GM18511 (cell line): ENCODE measurements around the gene ATF7IP.

ENCODE experiments used
- ATAC-seq: cut with Tn5 transposase; IDR thresholded peaks from one replicate; pipeline ENCODE4 v1.9.1; 2021; ENCODE audit warnings: mild to moderate bottlenecking, moderate library complexity; ENCODE audit not compliant: unreplicated experiment

Gene ATF7IP

DNA sequence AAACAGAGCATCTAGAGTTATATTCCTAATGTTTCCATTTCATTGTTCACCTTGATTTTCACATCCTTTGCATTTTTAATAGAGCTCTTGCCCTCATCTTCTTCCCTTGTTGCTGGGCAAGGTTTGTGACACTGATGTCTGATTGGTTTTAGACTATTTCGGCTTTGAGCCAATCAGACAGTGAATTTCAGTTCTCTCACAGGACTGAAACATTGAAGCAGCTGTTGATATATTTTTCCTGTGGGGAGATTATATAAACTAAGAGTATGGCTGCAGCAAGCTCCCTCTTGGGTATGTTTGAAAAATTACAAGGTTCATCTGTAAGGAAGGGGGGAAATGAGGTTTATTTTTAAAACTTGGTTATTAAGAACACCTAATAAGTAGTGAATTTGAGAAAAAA, 51.2 kb downstream of the ATF7IP start:
- no peak for ATAC-seq

DNA sequence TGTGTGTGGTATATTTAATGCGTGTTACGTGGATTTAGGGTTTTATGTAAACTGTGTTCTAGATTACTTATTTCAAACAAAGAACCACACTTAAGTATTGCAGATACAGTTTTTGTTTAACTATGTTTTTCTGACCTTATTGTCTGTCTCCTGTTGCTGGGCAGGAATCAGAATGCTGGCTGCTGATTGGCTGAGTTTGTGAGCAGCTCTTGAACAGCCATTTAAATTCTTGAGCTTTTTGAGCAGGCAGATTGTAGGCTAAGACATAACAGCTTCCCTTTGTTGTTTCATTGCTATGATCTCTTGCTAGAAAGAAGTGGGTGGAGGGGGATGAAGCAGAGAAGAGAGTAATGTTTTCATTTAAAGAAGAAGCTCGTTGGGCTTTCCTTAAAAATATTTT, 52.2 kb downstream of the ATF7IP start:
- ATAC-seq = no peak

DNA sequence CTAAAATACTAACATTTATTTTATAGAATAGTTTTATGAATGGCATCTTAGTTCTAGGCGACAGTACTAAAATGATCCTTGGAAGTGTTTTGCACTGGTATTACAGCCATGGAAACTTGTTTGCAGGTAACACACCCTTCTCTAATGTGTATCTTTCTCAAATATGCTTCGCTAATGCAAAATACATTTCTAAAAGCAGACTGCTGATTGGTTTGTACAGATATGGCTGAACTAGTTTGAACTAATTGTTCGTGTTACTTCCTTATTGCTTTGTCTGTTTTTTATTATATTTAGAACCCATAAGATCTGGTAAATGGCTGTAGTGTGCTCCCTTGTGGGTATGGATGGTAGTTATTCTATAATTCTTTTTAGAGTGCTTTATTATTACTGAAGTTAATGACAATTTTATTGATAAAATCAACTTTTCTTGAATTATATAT, 53.0 kb downstream of the ATF7IP start:
- ATAC-seq = no peak

DNA sequence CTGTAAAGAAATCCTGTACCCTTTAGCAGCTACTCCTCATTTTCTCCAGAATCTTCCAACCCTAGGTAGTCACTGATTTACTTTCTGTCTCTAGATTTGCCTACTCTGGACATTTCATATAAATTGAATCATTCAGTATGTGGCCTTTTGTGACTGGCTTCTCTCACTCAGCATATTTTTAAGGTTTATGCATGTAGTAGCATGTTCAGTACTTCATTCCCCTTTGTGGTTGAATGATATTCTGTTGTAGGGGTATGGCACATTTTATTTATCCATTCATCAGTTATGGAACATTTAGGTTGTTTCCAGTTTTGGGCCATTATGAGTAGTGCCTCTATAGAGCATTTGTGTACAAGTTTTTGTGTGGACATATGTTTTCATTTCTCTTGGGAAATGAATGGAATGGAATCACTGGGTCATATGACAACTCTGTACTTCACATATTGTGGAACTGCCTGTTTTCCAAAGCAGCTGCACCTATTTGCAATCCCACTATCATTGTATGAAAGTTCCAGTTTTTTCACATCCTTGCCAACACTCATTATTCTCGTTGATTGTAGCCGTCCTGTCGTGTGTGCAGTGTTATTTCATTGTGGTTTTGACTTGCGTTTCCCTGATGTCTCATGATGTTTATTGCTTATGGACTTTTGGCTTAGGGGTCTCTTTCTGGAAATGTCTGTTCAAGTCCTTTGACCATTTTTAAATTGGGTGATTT, 57.2 kb downstream of the ATF7IP start:
- ATAC-seq = no peak

- ATAC-seq = no peak
These were observed 59.1 kb downstream of the ATF7IP start for GRCh38 chr12:14424545-14424944.

- ATAC-seq = no peak
These were observed 61.3 kb downstream of the ATF7IP start for GRCh38 chr12:14426792-14427191.

DNA sequence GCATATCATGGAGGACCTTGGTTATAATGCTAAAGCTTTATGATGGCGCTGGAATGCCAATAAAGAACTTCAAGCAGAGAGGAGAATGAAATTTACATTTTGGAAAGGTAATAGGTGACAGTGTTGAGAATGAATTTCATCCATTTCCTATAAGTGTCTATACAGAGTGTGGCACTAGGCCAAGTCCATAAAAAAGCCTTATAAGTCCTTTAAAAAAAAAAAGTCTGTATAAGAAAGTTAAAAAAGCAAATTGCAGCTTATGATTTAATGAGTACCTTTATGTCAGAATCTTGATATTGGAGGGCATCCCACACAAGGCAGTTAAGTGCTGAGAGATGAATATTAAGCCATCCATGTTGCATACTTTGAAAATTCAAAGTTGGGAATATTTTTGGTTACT, 62.4 kb downstream of the ATF7IP start:
- no peak for ATAC-seq

GRCh38 chr12:14430394-14430986, 65.0 kb downstream of the ATF7IP start:
- ATAC-seq = no peak

GRCh38 chr12:14431975-14432374, 66.5 kb downstream of the ATF7IP start:
- ATAC-seq = no peak

DNA sequence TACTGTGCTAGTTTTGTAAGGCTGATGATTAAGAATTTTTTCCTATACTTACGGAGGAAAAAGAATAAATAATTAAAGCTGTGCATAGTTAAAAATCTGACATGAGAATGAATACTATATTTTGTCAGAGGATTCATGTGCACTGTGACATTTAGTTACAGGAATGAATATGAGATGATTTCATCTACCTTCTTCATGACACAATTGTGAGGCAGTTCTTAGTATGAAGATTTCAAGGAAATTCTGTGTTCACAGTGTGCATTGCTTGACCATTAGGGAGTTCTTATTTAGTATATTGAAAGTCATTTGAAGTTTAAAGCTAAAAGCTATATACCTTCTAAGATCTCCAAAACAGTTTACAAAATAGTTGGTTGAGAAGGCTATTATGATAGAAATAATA, 70.1 kb downstream of the ATF7IP start:
- no peak for ATAC-seq

- no peak for ATAC-seq
These were observed 76.9 kb downstream of the ATF7IP start for GRCh38 chr12:14442221-14442881.

DNA sequence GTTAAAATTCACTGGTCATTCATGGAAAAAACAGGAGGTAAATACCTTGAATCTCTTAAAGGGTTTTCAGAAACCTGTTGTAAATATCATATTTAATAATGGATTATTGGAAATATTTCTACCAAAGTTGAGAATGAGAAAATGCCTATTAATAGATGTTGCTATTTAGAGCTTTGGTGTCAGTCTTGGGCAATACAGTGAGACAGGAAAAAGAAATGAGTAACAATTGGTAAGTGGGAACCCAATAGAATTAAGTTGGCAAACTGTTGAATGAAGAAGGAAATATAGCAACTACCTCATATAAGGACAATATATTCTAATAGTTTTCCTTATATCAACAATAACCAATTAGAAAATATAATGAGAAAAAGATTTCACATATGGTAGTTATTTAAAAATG, 78.0 kb downstream of the ATF7IP start:
- ATAC-seq = no peak

GRCh38 chr12:14450479-14450878, 85.0 kb downstream of the ATF7IP start:
- ATAC-seq = no peak

GRCh38 chr12:14452336-14452735, 86.9 kb downstream of the ATF7IP start:
- no peak for ATAC-seq

DNA sequence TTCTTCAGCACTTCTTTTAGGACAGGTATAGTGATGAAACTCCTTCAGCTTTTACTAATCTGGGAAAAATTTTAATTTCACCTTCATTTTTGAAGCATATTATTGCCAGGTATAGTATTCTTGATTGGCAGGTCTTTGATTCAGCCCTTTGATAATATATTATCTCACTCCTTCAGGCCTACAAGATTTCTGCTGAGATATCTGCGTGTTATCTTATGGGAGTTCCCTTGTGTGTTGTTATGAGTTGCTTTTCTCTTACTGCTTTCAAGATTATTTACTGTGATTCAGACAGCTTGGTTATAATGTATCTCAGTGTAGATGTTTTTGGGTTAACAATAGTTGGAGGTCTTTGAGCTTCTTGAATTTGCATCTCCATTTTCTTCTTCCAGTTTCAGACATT, 87.4 kb downstream of the ATF7IP start:
- no peak for ATAC-seq

DNA sequence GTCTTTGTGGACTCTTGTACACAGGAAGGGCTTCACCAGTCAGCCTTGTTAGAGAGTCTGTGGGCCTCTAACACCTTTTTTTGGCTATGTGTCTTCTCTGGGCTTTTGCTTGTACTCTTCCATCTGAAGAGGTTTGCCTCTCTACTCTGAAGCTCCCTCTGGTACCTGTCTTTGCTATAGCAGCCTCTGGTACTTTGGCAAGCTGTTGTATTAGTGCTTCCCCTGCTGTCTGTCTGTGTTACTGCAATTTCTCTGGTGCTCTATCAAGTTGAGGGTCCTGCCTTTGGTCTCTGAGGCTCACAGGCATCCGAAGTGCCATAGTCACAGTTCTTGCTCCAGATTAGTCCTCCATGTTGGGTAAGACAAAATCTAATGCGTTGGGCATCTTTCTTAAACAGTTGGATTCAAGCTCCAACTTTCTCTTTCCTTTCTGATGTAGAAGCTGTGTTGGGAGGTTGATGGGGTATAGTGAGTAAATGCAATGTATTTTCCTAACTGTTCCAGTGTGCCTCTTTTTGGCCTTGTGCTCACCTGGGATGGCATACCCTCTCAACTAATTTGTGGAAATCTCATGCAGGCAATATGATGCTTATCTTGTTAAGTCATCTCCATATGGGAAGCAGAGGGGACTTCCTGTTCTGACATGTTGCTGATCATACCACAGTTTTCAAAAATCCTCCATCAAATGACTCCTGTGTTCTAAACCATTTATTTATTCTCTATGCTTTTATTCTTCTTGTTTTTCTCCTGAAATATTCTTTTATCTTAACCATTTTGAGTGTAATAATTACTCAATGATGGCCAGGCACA, 88.8 kb downstream of the ATF7IP start:
- ATAC-seq = peak; percentile 71

DNA sequence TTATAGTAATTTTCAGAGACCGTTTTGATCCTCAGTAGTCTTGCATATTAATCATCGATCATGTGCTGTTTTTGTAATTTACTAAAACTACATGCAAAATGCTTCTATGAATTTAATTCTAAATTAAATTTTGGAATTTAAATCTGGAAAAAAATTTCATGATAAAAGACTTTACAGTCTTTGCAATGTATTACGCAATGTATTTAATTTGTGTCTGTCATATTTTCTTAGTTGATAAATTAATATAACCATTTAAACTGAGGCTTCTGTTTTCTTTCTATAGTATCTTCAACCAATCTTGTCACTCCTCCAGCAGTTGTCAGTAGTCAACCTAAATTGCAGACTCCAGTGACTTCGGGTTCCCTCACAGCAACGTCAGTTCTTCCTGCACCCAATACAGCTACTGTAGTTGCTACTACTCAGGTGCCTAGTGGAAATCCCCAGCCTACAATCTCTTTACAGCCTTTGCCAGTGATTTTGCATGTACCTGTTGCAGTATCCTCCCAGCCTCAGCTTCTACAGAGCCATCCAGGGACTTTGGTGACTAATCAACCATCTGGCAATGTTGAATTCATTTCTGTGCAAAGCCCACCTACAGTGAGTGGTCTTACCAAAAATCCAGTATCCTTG, 94.8 kb downstream of the ATF7IP start:
- ATAC-seq = no peak

GRCh38 chr12:14471497-14471896, 106.0 kb downstream of the ATF7IP start:
- no peak for ATAC-seq

GRCh38 chr12:14473707-14474287, 108.3 kb downstream of the ATF7IP start:
- ATAC-seq = no peak

DNA sequence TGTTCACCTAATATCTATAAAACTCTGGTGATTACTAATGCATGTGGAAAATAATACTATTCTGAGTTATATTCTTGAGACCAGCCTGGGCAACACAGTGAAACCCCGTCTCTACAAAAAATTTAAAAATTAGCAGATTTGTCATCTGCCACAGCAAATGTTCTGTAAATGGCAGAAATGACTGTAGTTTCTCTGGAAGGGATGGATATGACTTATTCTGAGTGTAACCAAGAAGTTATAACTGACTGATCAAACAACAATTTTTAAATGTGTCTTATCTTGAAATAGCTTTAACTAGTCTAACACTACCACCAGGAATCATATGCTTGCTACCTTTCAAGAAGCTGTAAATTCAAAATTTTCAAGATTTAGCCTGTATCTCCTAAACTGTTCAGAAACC, 113.5 kb downstream of the ATF7IP start:
- no peak for ATAC-seq

GRCh38 chr12:14481201-14481600, 115.7 kb downstream of the ATF7IP start:
- no peak for ATAC-seq
